OCI-M2 (cell line): Measurements from ENCODE around the gene RPS6KA5.
"Not testable (repeated sequence)": the region's sequence is repeated elsewhere in the genome, so short reads cannot be mapped to it uniquely, and the experiment has no call there.

Experiments
- DNase-seq: peaks from one replicate; lab custom pipeline; 2025; ENCODE audit not compliant: unreplicated experiment; lab: John Stamatoyannopoulos, UW

RPS6KA5 gene

GRCh38 chr14:91067186-91067585, 6.7 kb upstream of the RPS6KA5 start:
- DNase-seq, result no peak

- no peak for DNase-seq
These were observed 4.8 kb upstream of the RPS6KA5 start for GRCh38 chr14:91065266-91065665.

- DNase-seq, result no peak
These were observed 2.7 kb upstream of the RPS6KA5 start for GRCh38 chr14:91063119-91063518.

- DNase-seq, result no peak
These were observed 2.2 kb upstream of the RPS6KA5 start for GRCh38 chr14:91062600-91062999.

DNA sequence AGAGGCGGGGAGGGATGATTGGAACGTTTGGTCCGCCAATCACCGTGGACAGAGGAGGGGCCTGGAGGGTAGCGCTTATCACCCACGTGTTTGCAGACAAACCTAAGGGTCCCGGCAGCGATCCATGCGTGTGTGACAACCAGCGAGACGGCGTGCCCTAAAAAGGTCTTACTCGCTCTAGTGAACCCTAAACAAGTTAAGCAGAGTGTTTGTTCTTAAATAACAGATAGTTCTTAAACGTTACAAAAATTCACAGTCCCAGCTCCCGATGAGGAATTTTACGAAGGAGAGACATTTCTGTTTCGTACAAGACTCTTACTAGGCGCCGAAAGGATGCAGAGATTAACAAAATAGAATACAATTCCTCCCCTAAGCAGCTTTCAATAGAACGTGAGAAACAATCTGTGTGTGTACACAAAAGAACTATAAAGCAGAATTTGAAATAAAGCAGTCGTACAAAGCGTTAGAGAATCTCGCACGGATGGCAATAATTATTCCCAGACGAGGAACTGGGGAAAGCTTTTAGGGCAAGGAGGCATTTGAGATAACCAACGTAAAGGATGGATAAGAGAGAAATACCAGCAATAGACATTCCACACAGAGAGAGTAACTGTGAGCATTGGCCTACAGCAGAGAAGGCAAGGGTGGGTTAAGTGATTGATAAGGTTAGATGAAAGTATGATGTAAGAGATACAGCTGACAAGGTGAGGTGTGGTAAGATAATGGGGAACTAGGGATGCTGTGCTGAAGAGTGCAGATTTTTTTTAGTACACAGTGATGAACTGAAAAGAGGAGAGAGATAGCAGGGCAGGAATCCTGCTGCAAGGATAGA, 831 bp upstream of the RPS6KA5 start:
- no peak for DNase-seq

DNA sequence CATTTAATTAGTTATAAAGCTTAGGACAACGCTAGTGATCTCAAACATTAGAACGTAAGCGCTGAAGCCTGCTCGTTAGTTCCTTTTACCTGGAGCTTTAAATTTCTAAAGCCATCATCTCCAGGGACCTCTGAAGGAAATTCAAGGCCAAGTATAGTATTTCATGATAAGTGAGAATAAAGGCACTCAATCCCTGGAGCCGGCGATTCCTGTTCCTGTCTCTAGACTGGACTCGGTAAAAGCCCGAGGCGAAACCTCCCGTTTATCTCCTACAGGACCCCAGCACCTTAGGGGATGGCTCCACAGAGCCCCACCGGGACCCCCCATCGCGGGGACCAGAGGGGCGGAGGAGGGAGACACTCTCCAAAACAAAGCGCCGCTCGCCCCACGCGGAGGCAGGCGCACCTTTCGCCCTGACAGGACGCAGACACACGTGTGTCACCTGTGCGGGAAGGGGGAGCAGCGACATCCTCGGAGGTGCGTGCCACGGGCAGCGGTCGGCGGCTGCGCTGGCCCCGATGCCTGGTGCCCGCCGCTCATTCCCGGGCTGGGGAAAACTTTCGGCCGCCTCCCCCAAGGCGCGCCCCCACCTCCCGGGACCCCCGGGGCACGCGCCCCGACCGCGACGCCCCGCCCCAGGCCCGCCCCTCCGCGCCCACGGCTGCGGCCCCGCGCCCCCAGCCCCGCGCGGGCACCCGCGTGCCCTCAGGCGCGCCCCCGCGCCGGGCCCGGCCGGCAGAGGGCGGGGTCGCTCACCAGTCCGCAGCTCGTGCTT, 678 bp downstream of the RPS6KA5 start:
- DNase-seq, result peak; percentile 52

GRCh38 chr14:91058042-91058581, 2.3 kb downstream of the RPS6KA5 start:
- no peak for DNase-seq

GRCh38 chr14:91056361-91056760, 4.1 kb downstream of the RPS6KA5 start:
- DNase-seq, result no peak

GRCh38 chr14:91055016-91055415, 5.4 kb downstream of the RPS6KA5 start:
- no peak for DNase-seq

DNA sequence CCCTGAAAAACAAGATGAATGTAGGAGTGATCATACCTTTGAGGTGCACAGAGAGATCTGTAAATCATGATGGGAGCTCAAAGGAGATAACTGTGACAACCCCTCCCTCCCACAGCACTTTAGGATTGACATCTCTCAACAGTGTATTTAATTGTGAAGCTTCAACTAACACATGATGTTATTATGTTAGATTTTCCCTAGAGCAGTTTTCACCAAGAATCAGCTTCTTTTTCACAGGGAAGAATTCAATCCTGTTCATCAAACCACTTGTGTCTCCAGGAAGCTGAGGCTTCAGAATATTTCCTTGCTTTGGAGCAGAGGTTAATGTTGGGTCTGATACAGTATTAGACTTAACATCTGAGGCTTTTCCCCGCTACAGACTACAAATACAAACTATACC, 11.8 kb downstream of the RPS6KA5 start:
- no peak for DNase-seq

DNA sequence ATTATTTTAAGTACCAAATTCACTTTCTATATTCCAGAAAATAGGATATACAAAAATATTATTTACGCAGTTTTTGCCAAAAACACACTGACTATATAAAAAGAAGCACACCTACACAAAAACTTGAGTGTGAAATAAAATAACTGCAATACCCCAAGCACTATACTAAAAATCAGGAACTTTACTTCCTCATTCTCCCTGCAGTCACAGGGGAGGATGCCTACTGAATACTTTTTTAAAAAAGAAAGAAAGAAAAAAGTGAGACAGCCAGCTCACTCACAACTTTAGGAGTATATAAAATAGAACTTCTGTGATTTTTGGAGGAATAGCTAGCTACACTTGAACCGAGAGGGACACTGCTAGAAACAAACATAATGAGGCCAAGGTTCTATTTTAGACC, 12.2 kb downstream of the RPS6KA5 start:
- no peak for DNase-seq

- DNase-seq, result no peak
These were observed 13.2 kb downstream of the RPS6KA5 start for GRCh38 chr14:91047174-91047753.

- no peak for DNase-seq
These were observed 13.9 kb downstream of the RPS6KA5 start for GRCh38 chr14:91046488-91047072.

DNA sequence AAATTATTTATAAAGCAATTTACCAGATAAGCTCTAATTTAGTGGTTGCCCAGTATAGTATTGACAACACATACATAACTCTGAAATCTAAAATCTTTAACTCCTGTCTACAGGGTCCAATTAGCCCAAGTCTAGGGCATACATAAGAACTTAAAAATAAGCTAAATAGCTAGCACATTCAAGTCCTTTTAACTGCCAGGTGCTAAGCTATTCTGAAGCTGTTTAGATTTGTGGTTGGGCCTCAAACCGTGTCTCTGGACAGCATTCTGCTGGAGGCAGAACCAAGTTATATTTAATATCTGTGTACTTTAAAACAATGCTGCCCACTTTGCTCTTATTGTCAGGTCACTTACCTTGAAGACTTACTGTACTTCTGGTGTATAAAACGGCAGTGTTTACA, 19.0 kb downstream of the RPS6KA5 start:
- DNase-seq, result no peak

DNA sequence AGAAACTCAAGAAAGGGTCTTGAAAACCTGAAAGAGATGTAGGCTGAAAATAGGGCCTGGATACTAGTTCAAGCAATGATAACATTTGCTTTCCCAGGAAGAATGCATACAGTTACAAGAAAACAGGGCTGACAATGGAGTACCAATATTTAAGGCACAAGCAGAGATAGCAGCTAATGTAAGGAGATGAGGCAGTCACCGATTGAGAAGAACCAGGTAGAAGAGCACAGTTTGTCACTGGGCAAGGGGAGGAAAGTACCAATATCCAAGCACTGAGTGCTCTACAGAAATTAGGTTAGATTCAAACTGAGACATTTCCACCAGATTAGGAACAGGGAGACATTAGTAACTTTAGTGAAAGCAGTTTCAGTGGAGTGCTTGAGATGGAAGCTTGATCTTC, 19.9 kb downstream of the RPS6KA5 start:
- no peak for DNase-seq

DNA sequence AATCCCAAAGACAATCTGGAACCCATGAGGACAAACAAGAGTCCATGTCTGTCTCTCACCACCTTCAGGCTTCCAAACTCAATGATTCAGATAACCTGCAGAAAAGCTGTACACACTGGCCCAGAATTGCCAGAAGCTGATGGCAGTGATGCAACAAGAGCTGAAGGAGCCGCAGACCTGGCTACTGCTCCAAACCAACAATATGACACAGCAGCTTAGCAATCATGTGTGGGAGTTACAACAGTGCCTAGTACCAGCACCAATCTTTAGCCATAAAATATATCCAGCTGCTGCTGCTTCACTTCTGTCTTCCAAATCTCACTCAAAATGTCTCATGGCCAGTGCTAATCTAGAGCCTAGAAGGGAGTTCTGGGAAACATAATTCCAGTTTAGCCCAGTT, 22.0 kb downstream of the RPS6KA5 start:
- DNase-seq, result no peak

DNA sequence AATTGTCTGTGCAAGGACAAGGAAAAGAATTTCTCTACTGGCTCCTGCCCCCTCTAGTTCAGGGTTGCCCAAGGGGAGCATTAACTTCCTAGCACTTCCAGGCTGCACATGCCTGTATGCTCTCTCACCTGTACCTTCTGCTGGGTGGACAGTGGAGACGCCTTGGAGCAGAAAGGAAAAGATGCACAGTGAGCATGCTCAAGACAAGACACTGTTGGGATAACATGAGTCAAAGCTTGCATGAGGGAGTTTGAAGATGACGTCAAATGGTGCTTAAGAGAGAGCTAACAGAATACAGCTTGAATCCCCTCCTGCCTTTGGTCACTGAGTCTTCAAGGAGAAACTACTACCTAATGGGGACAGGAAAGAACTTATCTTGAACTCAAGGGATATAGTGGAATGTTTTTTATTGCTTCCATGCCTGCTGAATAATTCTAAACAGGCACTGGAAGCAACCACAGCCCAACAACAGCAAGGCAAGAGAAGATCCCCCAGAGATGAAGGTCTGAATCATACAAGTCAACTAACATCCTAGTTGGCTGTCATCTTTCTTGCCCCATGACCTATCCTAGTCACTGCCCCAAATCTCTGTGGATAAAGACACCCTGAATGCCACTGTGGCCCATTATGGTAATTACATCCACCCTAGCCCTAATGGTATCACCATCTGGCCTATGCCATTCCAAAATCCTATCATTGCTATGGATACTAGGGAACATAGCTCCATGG, 23.5 kb downstream of the RPS6KA5 start:
- DNase-seq, result no peak

DNA sequence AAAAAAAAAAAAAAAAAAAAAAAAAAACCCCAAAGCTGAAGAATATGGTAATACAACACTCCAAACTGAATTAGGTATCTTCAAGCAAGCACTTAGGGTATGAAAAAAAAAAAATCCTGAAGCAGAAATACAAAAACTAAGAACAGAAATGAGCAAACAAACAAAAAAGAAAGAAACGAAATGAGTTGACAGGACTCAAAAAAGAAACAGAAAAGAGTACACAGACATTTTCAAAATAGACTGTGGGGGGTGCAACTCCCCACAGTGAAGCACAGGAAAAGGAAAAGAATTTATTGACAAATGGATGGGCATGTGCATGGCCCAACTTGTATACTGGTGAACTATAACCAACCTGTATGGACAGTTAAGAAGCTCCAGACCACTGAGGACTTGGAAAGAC, 24.6 kb downstream of the RPS6KA5 start:
- DNase-seq, result no peak

DNA sequence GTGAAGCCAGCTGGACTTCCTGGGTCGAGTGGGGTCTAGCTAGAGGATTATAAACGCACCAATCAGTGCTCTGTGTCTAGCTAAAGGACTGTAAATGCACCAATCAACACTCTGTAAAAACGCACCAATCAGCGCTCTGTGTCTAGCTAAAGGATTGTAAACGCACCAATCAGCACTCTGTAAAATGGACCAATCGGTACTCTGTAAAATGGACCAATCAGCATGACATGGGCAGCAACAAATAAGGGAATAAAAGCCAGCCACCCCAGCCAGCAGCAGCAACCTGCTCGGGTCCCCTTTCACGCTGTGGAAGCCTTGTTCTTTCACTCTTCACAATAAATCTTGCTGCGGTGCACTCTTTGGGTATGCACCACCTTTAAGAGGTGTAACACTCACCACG, 26.1 kb downstream of the RPS6KA5 start:
- DNase-seq, result not testable (repeated sequence)

DNA sequence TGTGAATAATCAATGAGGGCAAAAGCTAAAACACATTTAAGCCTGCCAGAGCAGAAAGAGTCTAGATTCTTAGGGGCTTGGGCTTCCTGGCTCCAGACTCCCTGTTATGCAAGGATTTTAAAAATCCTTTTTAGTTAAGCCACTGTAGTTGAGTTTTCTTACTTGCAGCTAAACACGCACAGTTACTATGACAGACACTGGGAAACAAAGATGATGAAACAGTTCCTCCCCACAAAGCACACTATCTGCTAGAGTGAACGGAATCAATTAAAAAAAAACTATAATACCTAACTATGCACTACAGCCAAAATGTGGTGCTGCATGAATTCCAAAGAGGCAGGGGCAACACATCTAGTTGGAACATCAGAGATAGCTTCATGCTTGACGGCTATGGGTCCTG, 28.2 kb downstream of the RPS6KA5 start:
- no peak for DNase-seq

DNA sequence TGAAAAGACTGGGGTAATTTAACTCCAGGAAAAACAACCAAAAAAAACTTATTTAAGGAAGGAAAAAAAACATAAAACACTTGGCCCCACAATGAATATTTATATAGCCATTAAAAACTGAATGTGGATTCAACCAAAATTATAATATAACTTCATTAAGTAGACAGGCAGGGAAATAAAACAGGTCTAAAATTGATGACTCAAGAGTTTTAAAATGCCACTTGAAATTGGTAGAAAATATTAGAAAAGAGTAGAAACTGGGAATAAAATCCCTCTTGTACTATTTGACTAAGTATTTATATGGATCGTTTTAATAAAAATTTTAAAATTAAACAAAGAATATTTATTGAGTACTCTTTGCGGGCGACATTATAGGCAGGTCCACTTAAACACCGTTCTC, 28.8 kb downstream of the RPS6KA5 start:
- no peak for DNase-seq
